ENCODE results near the gene PACSIN1.

The PACSIN1 gene

DNA sequence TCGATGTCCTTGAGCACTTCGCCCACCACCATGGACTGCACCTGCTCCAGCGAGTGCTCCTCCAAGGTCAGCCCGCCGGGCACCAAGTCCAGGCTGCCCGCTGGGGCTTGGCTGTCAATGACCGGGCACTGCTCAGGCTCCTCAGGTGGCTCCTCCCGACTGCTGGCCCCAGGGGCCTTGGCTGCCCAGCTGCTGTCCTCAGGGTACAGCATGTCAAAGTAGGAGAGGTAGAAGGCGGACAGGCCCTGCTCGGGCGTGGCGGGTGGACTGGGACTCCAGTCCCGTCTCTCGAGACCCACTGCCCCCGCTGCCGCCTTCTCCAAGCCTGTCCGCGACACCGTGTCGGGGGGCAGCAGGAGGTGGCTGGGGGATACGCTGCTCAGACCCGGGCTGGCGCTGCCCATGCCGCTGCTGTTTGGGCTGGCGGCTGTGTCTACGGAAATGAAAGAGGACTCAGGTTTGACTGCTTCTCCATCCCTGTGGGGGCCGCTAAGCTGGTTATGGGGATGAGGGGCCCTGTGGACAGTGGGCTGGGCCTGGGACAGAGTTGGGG is 78.3 kb downstream of the PACSIN1 start:
- H3K4me1 ChIP-seq (ENCODE audit: low read length): no peaks in the 10 kb centered on the region
- H3K36me3 ChIP-seq (replicated peaks; ENCODE audit: insufficient read depth, low read length): no peaks in the 10 kb centered on the region
- H3K4me2 ChIP-seq (ENCODE audit: low read depth, low read length): no peak overlapping the region
- no peaks in the 10 kb centered on the region for H3K9me3 ChIP-seq (replicated peaks; ENCODE audit: insufficient read depth, low read length)
- TF ChIP-seq, protein P1, sequence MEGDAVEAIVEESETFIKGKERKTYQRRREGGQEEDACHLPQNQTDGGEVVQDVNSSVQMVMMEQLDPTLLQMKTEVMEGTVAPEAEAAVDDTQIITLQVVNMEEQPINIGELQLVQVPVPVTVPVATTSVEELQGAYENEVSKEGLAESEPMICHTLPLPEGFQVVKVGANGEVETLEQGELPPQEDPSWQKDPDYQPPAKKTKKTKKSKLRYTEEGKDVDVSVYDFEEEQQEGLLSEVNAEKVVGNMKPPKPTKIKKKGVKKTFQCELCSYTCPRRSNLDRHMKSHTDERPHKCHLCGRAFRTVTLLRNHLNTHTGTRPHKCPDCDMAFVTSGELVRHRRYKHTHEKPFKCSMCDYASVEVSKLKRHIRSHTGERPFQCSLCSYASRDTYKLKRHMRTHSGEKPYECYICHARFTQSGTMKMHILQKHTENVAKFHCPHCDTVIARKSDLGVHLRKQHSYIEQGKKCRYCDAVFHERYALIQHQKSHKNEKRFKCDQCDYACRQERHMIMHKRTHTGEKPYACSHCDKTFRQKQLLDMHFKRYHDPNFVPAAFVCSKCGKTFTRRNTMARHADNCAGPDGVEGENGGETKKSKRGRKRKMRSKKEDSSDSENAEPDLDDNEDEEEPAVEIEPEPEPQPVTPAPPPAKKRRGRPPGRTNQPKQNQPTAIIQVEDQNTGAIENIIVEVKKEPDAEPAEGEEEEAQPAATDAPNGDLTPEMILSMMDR (IDR thresholded peaks at IDR 0.05; ENCODE audit: low read length): no peak
- TF ChIP-seq EZH2 (optimal IDR thresholded peaks at IDR 0.05; ENCODE audit: low read depth, low read length) (no peak), EZH2phosphoT487 (IDR thresholded peaks at IDR 0.05; ENCODE audit: low read length) (no peak)
- no peak overlapping the region for H2AFZ ChIP-seq (ENCODE audit: low read length)
- H3K4me3 ChIP-seq (ENCODE audit: low read length): no peak overlapping the region
- H4K20me1 ChIP-seq (ENCODE audit: insufficient read depth, low read length): no peaks in the 10 kb centered on the region
- H3K9me2 ChIP-seq (replicated peaks; ENCODE audit: insufficient read depth, low read length): no peaks in the 10 kb centered on the region
- H3K79me2 ChIP-seq (ENCODE audit: low read length): no peaks in the 10 kb centered on the region
- DNase-seq: no peak
- H3K27ac ChIP-seq (ENCODE audit: low read length): no peak overlapping the region
- H3K27me3 ChIP-seq (replicated peaks; ENCODE audit: insufficient read depth, low read length): peaks cover 14% of the 10 kb centered on the region
- H3F3A ChIP-seq (ENCODE audit: insufficient read depth, low read length): no peaks in the 10 kb centered on the region
- H3K9ac ChIP-seq (ENCODE audit: low read length): no peak overlapping the region

DNA sequence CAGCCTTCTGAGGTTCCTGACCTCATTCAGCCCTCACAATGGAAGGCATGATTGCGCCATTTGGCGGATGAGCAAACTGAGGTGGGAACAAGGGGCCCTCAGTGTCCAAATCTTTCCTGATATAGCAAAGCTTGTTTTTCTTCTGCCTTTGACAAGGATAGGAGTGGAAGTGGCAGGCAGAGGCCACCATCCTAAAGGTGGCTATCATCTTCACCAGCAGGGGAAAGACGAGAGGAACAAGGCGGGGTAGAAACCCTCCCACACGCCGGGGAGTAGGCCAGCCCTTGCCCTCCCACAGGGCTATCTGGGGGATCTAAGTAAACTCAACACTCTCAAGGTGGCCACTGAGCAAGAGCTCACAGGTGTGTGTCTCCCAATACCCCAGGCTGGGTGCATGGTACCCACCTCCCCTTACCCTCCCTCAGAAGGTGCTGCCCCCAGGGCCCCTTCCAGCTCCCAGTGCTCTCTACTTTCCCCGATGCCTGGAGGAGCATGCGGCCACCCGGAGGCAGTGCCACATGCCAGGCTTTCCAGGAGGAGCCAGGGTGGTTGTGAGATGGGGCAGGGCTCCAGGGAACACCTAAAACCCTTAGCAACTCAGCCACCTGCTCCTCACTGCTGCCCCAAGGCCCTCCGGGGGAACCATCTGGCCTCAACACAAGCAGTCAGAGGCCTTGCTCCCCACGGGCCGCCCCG is 79.0 kb downstream of the PACSIN1 start:
- peaks cover 14% of the 10 kb centered on the region for H3K27me3 ChIP-seq (replicated peaks; ENCODE audit: insufficient read depth, low read length)
- no peak overlapping the region for H2AFZ ChIP-seq (ENCODE audit: low read length)
- no peaks in the 10 kb centered on the region for H3K9me3 ChIP-seq (replicated peaks; ENCODE audit: insufficient read depth, low read length)
- DNase-seq: no peak
- H3K79me2 ChIP-seq (ENCODE audit: low read length): no peaks in the 10 kb centered on the region
- no peaks in the 10 kb centered on the region for H3K4me1 ChIP-seq (ENCODE audit: low read length)
- no peak overlapping the region for H3K4me2 ChIP-seq (ENCODE audit: low read depth, low read length)
- no peaks in the 10 kb centered on the region for H3K9me2 ChIP-seq (replicated peaks; ENCODE audit: insufficient read depth, low read length)
- H3K4me3 ChIP-seq (ENCODE audit: low read length): no peak overlapping the region
- TF ChIP-seq, protein P1 (IDR thresholded peaks at IDR 0.05; ENCODE audit: low read length): no peak
- no peak for TF ChIP-seq EZH2phosphoT487 (IDR thresholded peaks at IDR 0.05; ENCODE audit: low read length)
- no peak for TF ChIP-seq EZH2 (optimal IDR thresholded peaks at IDR 0.05; ENCODE audit: low read depth, low read length)
- H3K36me3 ChIP-seq (replicated peaks; ENCODE audit: insufficient read depth, low read length): no peaks in the 10 kb centered on the region
- H3K9ac ChIP-seq (ENCODE audit: low read length): no peak overlapping the region
- H3K27ac ChIP-seq (ENCODE audit: low read length): no peak overlapping the region
- H3F3A ChIP-seq (ENCODE audit: insufficient read depth, low read length): no peaks in the 10 kb centered on the region
- H4K20me1 ChIP-seq (ENCODE audit: insufficient read depth, low read length): no peaks in the 10 kb centered on the region

DNA sequence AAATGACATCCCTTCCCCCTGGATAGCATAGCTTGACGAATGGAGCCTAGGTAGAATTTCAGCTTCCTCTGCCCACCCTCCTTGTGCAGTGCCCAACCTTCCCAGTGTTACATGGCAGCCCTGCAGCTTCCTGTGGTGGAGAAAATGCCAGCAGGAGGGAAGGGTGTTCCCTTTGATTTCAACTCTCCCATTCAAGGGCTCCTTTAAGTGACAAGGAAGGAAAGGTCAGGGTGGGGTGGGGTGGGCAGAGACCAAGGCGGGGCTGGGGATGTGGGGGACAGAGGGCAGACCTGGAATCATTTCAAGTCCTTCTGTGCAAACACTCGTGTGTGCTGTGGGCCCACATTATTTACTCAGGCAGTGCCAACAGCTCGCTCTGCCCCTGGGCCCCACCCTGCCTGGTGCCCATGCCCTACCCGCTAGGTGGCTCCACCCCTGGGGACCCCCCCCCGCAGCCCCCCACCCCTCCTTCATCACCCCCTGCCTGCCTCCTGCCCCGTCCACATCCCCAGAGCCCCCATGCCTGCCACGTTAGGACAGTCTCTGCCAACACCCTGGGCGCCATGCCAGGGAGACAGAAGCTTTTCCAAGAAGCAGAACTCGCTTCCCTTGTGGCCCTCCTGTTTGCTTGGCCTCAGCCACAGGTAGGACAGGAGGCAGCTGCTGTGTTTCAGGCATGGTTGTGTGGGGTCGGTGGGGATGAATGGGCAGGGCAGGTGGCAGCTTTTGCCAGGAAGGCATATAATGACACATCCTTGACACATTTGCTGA is 80.9 kb downstream of the PACSIN1 start:
- H3K79me2 ChIP-seq (ENCODE audit: low read length): no peaks in the 10 kb centered on the region
- peaks cover 14% of the 10 kb centered on the region for H3K27me3 ChIP-seq (replicated peaks; ENCODE audit: insufficient read depth, low read length)
- no peaks in the 10 kb centered on the region for H3F3A ChIP-seq (ENCODE audit: insufficient read depth, low read length)
- H3K9me3 ChIP-seq (replicated peaks; ENCODE audit: insufficient read depth, low read length): no peaks in the 10 kb centered on the region
- H4K20me1 ChIP-seq (ENCODE audit: insufficient read depth, low read length): no peaks in the 10 kb centered on the region
- no peak overlapping the region for H3K4me2 ChIP-seq (ENCODE audit: low read depth, low read length)
- no peaks in the 10 kb centered on the region for H3K4me1 ChIP-seq (ENCODE audit: low read length)
- no peaks in the 10 kb centered on the region for H3K9me2 ChIP-seq (replicated peaks; ENCODE audit: insufficient read depth, low read length)
- H3K27ac ChIP-seq (ENCODE audit: low read length): no peak overlapping the region
- no peak overlapping the region for H3K4me3 ChIP-seq (ENCODE audit: low read length)
- no peak overlapping the region for H3K9ac ChIP-seq (ENCODE audit: low read length)
- H3K36me3 ChIP-seq (replicated peaks; ENCODE audit: insufficient read depth, low read length): no peaks in the 10 kb centered on the region
- TF ChIP-seq EZH2 (optimal IDR thresholded peaks at IDR 0.05; ENCODE audit: low read depth, low read length) (no peak), EZH2phosphoT487 (IDR thresholded peaks at IDR 0.05; ENCODE audit: low read length) (no peak)
- TF ChIP-seq, protein P1 (IDR thresholded peaks at IDR 0.05; ENCODE audit: low read length): no peak
- no peak overlapping the region for H2AFZ ChIP-seq (ENCODE audit: low read length)
- no peak for DNase-seq
